Activated T-helper 1 cell treated with anti-CD3 and anti-CD28 coated beads, Interleukin-12 subunit alpha, Interleukin-12 subunit beta, Interleukin-2, Interleukin-4 antibody, amounts not matched to agents 30 ng/mL and 10 ng/mL and 1 ng/mL, durations not matched to agents 14 hours and 24 hours and 36 hours (primary cell): Measurements from ENCODE around the gene NACC2. TPM values are rescaled to one million over a fixed set of nuclear protein-coding genes. Genes with fewer than 3 reads are reported as not detected.

ENCODE experiments used
- DNase-seq: peaks from one replicate; pipeline ENCODE4 v3.0.0; 2021; ENCODE audit warnings: low spot score
- H3K27ac Mint-ChIP-seq: one replicate; pipeline ENCODE4 v1.8.0; 2021; ENCODE audit warnings: mild to moderate bottlenecking, mixed read lengths
- H3K27me3 Mint-ChIP-seq: one replicate; pipeline ENCODE4 v1.8.0; 2022; ENCODE audit warnings: mild to moderate bottlenecking, moderate library complexity, mixed read lengths; ENCODE audit not compliant: insufficient read depth
- H3K36me3 Mint-ChIP-seq: one replicate; pipeline ENCODE4 v1.8.0; 2021; ENCODE audit warnings: low read depth, mixed read lengths
- H3K4me1 Mint-ChIP-seq: one replicate; pipeline ENCODE4 v1.8.0; 2021; ENCODE audit warnings: low read depth, mixed read lengths
- H3K4me3 Mint-ChIP-seq: one replicate; pipeline ENCODE4 v1.8.0; 2021; ENCODE audit warnings: mild to moderate bottlenecking, moderate library complexity, mixed read lengths
- H3K9me3 Mint-ChIP-seq: one replicate; pipeline ENCODE4 v1.8.0; 2021; ENCODE audit warnings: mixed read lengths
- intact Hi-C: fragments of 100-400 bp; cut with micrococcal nuclease; formaldehyde crosslinking; loops from one replicate; pipeline ENCODE4 v1.15.1; 2024
- total RNA-seq: library from RNA; stranded (reverse); gene quantifications from 2 replicates; pipeline ENCODE4 v1.2.3, GENCODE V29; 2022

NACC2 gene
- total RNA-seq, 1 donor from 2014 or later = 3.7 TPM

DNA sequence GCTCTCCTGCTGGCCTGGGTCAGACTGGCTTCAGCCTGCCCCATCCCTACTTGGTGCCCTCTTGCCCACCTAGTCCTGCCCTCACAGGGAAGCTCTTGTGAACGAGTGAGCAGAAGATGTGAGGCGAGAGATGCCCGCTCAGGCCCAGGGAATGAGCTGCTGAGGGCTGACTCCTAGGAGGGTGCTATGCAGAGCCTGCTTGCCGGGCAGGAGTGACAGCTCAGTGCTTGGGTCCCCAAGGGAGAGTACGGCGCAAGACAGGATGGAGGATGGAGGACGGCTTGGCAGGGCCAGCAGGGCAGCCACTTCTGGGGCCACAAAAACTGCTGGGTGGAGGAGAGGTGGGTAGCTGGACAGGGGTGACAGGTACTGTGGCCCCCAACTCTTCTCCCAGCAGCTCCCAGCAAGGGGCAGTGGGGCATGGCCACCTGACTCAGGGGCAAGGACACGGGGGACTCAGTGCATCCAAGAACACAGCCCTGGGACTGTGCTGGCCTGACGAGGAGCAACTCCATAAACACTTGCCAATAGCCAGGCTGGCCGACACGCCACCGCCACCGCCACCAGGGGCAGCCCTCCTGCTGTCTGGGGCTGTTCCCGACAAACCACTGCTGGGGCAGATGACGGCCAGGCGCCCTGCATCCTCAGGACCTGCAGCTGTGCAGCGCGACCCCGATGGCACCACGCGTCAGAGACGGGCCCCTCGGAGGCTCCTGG, 78.4 kb downstream of the NACC2 start:
- intact Hi-C loops = no loop called here
- Mint-ChIP-seq H3K27me3 (no peaks in the 10 kb centered on the region), H3K27ac (no peak overlapping the region), H3K4me3 (no peak overlapping the region), H3K4me1 (no peaks in the 10 kb centered on the region), H3K9me3 (no peaks in the 10 kb centered on the region), H3K36me3 (no peaks in the 10 kb centered on the region)
- no peak for DNase-seq

DNA sequence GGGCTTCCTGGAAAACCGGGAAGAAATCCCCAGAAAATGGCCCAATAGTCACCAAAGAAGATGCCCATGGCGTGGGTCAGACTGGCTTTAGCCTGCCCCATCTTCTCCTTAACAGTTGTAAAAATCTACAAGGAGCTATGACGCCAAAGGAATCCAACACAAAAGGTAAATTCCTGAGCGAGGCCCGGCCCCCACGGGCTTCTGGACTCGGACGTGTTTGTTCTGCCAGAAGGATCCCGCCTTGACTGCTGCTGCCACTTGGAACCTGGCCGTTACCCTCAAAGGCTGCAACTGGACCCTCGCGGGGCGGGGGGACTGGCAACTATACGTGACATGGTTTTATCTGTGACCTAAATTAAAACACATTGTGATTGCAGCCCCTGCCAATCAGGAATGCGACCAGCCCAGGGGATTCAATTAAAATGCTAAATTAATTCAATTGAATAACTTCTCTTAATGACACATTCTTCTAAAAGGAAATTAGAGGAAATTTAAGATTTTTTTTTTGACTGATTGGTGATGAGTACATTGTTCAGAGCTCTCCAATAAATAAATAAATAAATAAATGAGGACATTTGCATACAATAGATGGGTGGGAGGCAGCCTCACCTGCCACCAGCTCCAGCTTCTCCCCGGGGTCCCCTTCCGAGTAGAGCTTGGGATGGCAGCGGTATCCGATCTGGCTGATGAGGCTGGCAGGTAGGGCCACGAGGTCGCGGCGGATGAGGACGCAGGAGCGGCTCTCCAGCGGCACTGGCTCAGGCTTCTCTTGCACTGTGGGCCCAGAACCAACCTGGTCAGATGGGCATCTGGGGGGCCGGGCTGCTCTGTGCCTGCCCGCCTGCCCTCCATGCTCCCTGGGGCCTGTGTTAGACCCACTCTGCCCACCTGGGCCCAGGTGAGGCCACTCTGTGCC, 79.2 kb downstream of the NACC2 start:
- no peaks in the 10 kb centered on the region for H3K9me3 Mint-ChIP-seq
- no peak for DNase-seq
- no peaks in the 10 kb centered on the region for H3K27me3 Mint-ChIP-seq
- H3K36me3 Mint-ChIP-seq = no peaks in the 10 kb centered on the region
- no peaks in the 10 kb centered on the region for H3K4me1 Mint-ChIP-seq
- H3K27ac Mint-ChIP-seq = no peak overlapping the region
- intact Hi-C loops = no loop called here
- H3K4me3 Mint-ChIP-seq = no peak overlapping the region

DNA sequence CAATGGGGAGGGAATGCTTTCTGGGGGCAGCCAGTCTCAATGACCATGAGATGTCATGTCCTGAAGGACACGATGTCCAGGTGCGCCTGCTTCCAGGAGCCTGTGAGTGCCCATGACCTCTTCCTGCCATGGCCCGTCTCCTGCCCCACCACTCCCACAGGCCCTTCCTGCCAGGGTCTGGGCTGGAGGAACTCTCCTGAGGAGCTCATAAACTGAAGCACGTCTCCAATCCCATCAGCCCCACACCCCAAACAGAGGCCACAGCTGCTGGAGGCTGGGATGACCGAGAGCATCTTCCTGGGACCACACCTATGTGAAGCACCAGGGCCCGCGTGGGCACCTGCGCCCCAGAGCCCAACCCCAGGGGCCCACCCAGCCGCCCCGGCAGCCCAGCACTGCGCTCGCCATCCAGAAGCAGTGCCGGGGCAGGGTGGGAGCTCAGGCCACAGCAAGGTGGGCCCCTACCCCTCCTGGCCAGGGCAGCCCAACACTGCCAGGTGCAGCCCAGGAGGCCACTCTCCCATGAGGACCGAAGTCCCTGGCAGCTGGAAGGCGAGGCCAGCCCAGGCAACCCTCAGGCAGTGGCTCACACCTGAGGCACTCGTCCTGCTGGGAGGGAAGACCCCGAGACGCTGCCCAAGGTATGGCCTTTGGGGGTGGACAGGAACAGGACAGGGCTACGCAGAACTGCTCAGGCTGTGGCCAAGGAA, 80.0 kb downstream of the NACC2 start:
- no peaks in the 10 kb centered on the region for H3K9me3 Mint-ChIP-seq
- DNase-seq = no peak

DNA sequence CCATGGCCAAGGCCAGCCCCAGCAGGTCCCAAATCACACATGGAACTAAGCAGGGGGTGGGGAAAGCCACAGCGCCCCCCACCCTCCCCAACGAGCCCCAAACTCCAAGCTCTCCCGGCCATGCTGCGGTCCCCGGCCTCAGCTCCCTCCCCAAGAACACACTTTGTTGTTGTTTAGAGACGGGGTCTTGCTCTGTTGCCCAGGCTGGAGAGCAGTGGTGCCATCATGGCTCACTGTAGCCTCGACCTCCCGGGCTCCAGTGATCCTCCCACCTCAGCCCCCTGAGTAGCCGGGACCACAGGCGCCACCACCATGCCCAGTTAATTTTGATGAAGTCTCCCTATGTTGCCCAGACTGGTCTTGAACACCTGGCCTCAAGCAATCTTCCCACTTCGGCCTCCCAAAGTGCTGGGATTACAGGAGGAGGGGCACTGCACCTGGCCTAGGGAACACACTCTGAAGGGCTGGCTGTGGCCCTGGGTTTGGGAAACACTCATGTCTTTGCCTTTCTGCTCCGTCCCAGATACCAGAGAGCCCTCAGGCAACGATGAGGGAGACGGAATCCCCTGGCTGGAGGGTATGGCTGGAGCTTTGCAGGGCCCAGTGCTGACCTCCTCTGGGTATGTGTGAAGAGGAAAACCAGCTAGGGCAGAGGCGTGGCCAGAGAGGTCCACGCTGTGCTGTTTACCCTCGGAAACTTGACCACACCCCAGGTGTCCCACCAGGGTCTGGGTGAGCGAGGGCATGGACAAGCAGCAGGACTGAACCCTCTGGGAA, 80.8 kb downstream of the NACC2 start:
- intact Hi-C loops = no loop called here
- no peaks in the 10 kb centered on the region for H3K9me3 Mint-ChIP-seq
- no peak for DNase-seq
- no peaks in the 10 kb centered on the region for H3K4me1 Mint-ChIP-seq
- no peak overlapping the region for H3K27ac Mint-ChIP-seq
- no peaks in the 10 kb centered on the region for H3K36me3 Mint-ChIP-seq
- no peak overlapping the region for H3K4me3 Mint-ChIP-seq
- H3K27me3 Mint-ChIP-seq = no peaks in the 10 kb centered on the region

More for the DNA sequence above, 80.0 kb downstream of the NACC2 start:
- no peak overlapping the region for H3K4me3 Mint-ChIP-seq
- no peaks in the 10 kb centered on the region for H3K36me3 Mint-ChIP-seq
- H3K27me3 Mint-ChIP-seq = no peaks in the 10 kb centered on the region
- no peaks in the 10 kb centered on the region for H3K4me1 Mint-ChIP-seq
- intact Hi-C loops = no loop called here
- no peak overlapping the region for H3K27ac Mint-ChIP-seq

DNA sequence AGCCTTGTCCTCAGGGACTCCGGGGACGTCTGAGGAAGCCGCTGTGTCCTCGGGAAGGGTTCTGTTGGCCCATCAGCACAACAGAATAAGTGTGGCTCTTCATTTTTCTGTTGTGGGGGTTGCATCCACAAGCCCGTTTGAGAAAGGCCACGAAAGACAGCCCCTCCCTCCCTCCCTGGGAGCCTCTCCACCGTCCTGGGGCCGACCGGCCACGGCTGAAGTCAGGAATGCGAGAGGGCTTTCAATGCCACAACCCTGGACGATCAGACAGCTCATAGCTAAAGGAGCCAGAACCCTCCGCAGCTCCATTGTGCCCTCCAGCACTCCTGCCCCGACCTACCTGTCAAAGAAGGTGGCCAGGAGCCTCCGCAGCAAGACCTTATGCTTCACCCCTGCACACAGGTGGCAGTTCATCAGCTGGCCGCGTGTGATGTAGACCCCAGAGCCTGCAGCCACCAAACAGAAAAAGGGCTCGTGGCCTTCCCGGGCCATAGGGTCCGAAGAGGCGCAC, 81.5 kb downstream of the NACC2 start:
- no peak overlapping the region for H3K4me3 Mint-ChIP-seq
- no peaks in the 10 kb centered on the region for H3K36me3 Mint-ChIP-seq
- DNase-seq = no peak

DNA sequence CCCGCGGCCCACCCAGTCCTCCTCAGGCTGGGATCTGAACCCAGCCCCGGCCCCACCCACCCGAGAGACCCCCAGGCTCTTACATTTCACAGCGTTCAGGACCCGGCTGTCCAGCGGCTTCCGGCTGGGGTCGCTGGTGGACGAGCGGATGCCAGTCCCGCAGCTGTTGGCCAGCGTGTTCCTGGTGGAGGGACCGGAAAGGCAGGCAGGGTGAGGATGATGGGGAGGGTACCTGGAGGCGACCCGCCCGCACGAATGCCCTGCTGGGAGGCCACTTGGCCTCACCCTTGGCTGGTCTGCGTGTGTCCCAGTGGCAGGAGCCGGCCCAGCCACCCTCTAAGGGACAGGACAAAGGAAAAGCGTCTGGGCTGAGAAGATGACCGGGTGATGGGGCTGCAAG, 82.0 kb downstream of the NACC2 start:
- Mint-ChIP-seq H3K27ac (no peak overlapping the region), H3K36me3 (no peaks in the 10 kb centered on the region), H3K9me3 (no peaks in the 10 kb centered on the region), H3K4me3 (no peak overlapping the region), H3K4me1 (no peaks in the 10 kb centered on the region), H3K27me3 (no peaks in the 10 kb centered on the region)
- DNase-seq = no peak
- intact Hi-C loops = no loop called here

More for the DNA sequence above, 81.5 kb downstream of the NACC2 start:
- Mint-ChIP-seq H3K9me3 (no peaks in the 10 kb centered on the region), H3K27me3 (no peaks in the 10 kb centered on the region), H3K27ac (no peak overlapping the region), H3K4me1 (no peaks in the 10 kb centered on the region)
- intact Hi-C loops = no loop called here

DNA sequence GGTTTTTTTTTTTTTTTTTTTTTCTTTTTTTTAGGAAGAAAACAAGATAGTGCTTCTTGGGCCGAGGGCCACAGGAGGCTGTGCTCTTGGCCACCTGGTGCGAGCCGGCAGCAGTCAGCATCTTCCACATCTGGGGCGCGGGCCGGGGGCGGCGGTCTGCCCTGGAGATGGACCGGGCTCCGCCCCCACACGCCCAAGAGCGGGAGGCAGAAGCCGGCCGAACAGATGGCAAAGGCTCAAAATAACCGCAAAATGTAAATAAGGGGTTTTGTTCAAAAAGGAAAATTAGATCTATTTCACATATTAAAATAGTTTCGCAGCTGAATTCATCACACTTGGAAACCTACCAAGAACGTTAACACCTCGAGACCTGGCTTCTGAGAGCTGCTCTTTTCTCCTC, 82.4 kb downstream of the NACC2 start:
- Mint-ChIP-seq H3K27me3 (no peaks in the 10 kb centered on the region), H3K9me3 (no peaks in the 10 kb centered on the region), H3K36me3 (no peaks in the 10 kb centered on the region), H3K4me3 (no peak overlapping the region), H3K4me1 (no peaks in the 10 kb centered on the region), H3K27ac (no peak overlapping the region)
- DNase-seq = no peak
- intact Hi-C loops = no loop called here

DNA sequence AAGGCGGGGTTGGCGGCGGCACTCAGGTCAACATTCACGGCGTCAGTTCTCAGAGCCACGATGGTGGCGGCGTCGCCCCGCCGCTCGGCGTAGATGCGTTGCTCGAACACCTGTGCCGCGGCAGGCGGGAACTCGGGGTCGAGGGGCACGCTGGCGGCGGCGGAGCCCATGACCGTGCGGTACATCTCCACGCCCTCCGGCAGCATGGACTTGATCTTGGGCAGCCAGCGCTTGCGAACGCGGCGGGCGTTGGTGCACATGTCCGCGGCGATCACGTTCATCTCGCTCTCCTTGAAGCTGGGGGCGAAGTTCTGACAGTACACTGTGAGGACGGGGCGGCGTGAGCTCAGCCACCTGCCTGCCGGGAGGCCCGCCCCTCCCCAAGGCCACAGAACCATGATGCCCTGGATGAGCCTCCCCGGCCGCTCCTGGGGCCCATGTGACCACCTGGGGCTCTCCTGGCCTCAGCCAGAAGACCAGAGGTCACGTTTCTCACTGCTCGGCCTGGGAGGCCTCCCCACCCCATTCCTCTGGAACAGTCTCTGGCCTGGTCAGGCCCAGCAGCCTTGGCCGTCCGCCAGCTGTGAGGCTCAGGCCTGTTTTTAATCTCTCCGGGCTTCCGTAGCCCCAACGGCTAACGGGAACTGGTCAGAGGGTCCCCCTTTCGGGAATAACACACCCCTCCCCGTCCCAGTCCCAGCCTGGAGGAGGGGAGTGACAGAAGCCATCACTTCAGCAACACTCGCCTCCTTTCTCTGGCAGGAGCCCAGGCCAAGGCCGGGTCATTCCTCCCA, 83.2 kb downstream of the NACC2 start:
- Mint-ChIP-seq H3K4me1 (no peaks in the 10 kb centered on the region), H3K4me3 (no peak overlapping the region), H3K27me3 (no peaks in the 10 kb centered on the region), H3K36me3 (no peaks in the 10 kb centered on the region), H3K9me3 (no peaks in the 10 kb centered on the region), H3K27ac (no peak overlapping the region)
- no peak for DNase-seq
- intact Hi-C loops = no loop called here

DNA sequence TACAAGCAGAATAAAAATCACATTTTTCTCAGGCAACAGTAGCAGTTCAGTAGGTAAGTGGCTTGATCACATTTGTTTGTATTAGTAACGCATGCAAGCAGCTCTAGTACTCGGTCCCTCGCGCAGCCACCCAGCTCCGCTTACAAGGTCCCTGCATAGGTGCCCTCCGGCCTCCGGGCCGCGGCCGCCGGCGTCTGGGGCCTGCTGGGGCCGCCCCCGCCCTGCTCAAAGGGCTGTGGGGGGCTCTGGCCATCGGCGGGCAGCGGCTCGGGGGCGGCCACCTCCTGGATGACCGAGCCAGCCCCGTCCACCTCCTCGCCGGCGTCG, 83.8 kb downstream of the NACC2 start:
- intact Hi-C loops = no loop called here
- Mint-ChIP-seq H3K9me3 (no peaks in the 10 kb centered on the region), H3K36me3 (no peaks in the 10 kb centered on the region), H3K27me3 (no peaks in the 10 kb centered on the region), H3K4me1 (no peaks in the 10 kb centered on the region), H3K27ac (no peak overlapping the region), H3K4me3 (no peak overlapping the region)
- no peak for DNase-seq

DNA sequence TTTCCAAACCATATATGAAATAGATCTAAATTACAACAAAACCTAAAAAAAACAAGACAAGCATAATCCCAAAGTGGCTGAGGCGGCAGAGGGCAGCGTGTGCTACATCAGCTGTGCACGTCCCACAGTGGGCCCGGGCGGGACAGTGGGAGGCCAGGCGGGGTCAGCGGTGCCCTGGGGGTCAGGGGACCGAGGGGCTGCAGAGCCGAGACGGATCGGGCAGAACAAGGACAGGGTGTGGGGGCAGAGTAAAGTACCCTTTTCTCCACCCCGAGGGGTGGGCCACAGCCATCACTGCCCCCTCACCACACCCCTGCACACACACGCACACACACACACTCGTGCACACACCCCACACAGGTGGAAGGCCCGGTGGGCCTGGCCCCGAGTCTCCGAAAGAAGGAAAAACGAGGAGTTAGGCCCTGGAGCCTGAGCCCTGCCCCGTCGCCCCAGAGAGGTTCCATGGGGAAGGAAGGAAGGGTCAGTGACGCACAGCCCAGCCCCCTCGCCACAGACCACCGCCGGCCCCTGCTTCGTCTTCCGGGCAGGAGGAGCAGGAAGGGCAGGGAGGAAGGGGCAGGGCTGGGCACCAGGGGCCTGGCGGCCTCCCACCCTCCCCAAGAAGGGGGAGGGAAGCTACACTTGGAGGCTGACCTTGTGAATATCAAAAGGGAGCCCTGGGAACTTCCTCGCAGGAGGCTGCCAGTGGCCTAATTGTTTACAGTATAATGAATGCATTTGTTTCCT, 84.3 kb downstream of the NACC2 start:
- no peaks in the 10 kb centered on the region for H3K4me1 Mint-ChIP-seq
- no peak overlapping the region for H3K27ac Mint-ChIP-seq
- H3K9me3 Mint-ChIP-seq = no peaks in the 10 kb centered on the region
- H3K4me3 Mint-ChIP-seq = no peak overlapping the region
- no peaks in the 10 kb centered on the region for H3K27me3 Mint-ChIP-seq
- no peak for DNase-seq
- intact Hi-C loops = no loop called here
- H3K36me3 Mint-ChIP-seq = no peaks in the 10 kb centered on the region

DNA sequence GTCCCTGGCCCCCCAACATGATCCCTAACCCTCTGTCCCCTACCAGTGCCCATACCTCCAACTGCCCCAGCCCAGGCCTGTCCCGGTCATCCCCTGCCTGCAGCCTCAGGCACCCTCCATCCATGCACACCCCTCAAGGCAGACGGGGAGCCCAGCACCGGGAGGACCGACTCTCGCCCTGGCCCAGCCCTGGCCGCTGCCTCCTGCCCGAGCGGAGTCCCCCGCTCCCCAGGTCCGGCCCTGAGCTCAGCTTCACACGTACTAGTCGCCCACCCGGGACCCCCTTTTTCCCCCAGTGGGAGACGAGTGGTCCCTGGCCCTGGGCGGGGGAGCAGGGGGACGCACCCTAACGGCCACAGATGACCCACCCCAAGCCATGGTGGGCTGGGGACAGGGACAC, 84.9 kb downstream of the NACC2 start:
- intact Hi-C loops = no loop called here
- H3K4me1 Mint-ChIP-seq = no peaks in the 10 kb centered on the region
- no peaks in the 10 kb centered on the region for H3K27me3 Mint-ChIP-seq
- no peak overlapping the region for H3K4me3 Mint-ChIP-seq
- no peak for DNase-seq
- H3K27ac Mint-ChIP-seq = no peak overlapping the region
- no peaks in the 10 kb centered on the region for H3K9me3 Mint-ChIP-seq
- H3K36me3 Mint-ChIP-seq = no peaks in the 10 kb centered on the region
